K562 (cell line): Measurements from ENCODE around the gene ARMC6. TPM values are rescaled to one million over a fixed set of nuclear protein-coding genes. Genes with fewer than 3 reads are reported as not detected.

Source experiments
- ATAC-seq: fragments of 200-7000 bp; cut with Tn5 transposase; 3 replicates; pipeline ENCODE4 v1.9.1; 2020; ENCODE audit warnings: moderate library complexity
- BruUV-seq: library from RNA; stranded (reverse); fragments of 400-500 nt; replicated peaks from 2 replicates; lab custom pipeline; 2021; lab: Mats Ljungman, UMichigan
- CTCF ChIA-PET: fragments of 300-600 bp; formaldehyde crosslinking; extraction: SDS; loops from one replicate; lab custom pipeline; 2021; ENCODE audit warnings: low intra/inter-chr PET ratio; lab: Yijun Ruan, JAX
- POLR2A ChIA-PET: fragments of 300-600, 350-650 bp; sonication (Branson Sonifier 250); formaldehyde crosslinking; extraction: SDS; loops from one replicate; lab custom pipeline; 2021; ENCODE audit warnings: antibody characterized with exemption, inconsistent platforms; lab: Yijun Ruan, JAX
- DNase-seq, 4 experiments: peaks; one replicate each; pipeline versions ENCODE4 v3.0.0 to v3.0.0-alpha.2; 2011 to 2018; ENCODE audit warnings: low spot score in 3 of 4, mixed read lengths in 3 of 4; ENCODE audit errors: extremely low read depth in 1 of 4
- FAIRE-seq: peaks from 2 replicates; lab custom pipeline; 2011; peaks lifted over from hg19 to GRCh38; lab: Jason Lieb, UNC
- H2AFZ ChIP-seq: 2 replicates; pipeline ENCODE4 v1.6.0; 2011; ENCODE audit warnings: low read depth, low read length, control low read depth, inconsistent platforms
- H3K27ac ChIP-seq: fragments of 200-600 bp; 3 replicates; pipeline ENCODE4 v1.8.0; 2011; ENCODE audit warnings: low read depth, mild to moderate bottlenecking, control low read depth, inconsistent platforms, low read length, moderate library complexity, mixed read lengths; ENCODE audit errors: extremely low read depth
- H3K27me3 ChIP-seq, 2 experiments: fragments of 300-600 bp in 1 of 2; 2 replicates in 1 of 2; 3 replicates in 1 of 2; pipeline versions ENCODE4 v1.6.0 to v1.8.0; 2011; ENCODE audit warnings: inconsistent platforms in 2 of 2, low read length in 2 of 2, mild to moderate bottlenecking in 1 of 2, mixed read lengths in 1 of 2, moderate library complexity in 1 of 2; ENCODE audit not compliant: control insufficient read depth in 2 of 2, insufficient read depth in 2 of 2
- H3K36me3 ChIP-seq: fragments of 300-600 bp; 3 replicates; pipeline ENCODE4 v1.8.0; 2011; ENCODE audit warnings: mild to moderate bottlenecking, low read length, inconsistent platforms; ENCODE audit not compliant: control insufficient read depth, insufficient read depth
- H3K4me1 ChIP-seq, 2 experiments: fragments of 200-600 bp in 1 of 2; replicated peaks in 1 of 2; 2 replicates in 1 of 2; 3 replicates in 1 of 2; pipeline versions ENCODE4 v1.5.1 to v1.8.0; 2011; ENCODE audit warnings: inconsistent platforms in 2 of 2, low read length in 2 of 2, mild to moderate bottlenecking in 1 of 2, mixed read lengths in 1 of 2, moderate library complexity in 1 of 2; ENCODE audit not compliant: control insufficient read depth in 2 of 2, insufficient read depth in 2 of 2
- H3K4me2 ChIP-seq: 2 replicates; pipeline ENCODE4 v1.6.1; 2011; ENCODE audit warnings: low read length, control low read depth, inconsistent platforms, mixed read lengths; ENCODE audit not compliant: insufficient read depth
- H3K4me3 ChIP-seq: fragments of 200-600 bp; sonication (generic), shearing (Covaris generic); 2 replicates; pipeline ENCODE4 v1.5.1; 2016; ENCODE audit warnings: control low read depth, inconsistent platforms
- H3K79me2 ChIP-seq: fragments of 200-600 bp; 3 replicates; pipeline ENCODE4 v1.8.0; 2011; ENCODE audit warnings: low read length, inconsistent platforms; ENCODE audit not compliant: control insufficient read depth, insufficient read depth
- H3K9ac ChIP-seq, 2 experiments: 2 replicates each; pipeline versions ENCODE4 v1.6.0 to v1.6.1; 2011; ENCODE audit warnings: low read depth in 2 of 2, low read length in 2 of 2, control low read depth in 1 of 2, inconsistent platforms in 1 of 2, mild to moderate bottlenecking in 1 of 2, mixed read lengths in 1 of 2; ENCODE audit not compliant: insufficient read depth in 1 of 2
- H3K9me1 ChIP-seq: one replicate; pipeline ENCODE4 v1.6.0; 2011; ENCODE audit warnings: inconsistent platforms, mild to moderate bottlenecking, low read length, moderate library complexity; ENCODE audit not compliant: control insufficient read depth, insufficient read depth
- H3K9me3 ChIP-seq: replicated peaks from 2 replicates; pipeline ENCODE4 v1.5.1; 2011; ENCODE audit warnings: low read depth, low read length, inconsistent platforms; ENCODE audit not compliant: control insufficient read depth, insufficient read depth
- H4K20me1 ChIP-seq: replicated peaks from 2 replicates; pipeline ENCODE4 v1.6.1; 2011; ENCODE audit warnings: low read length, inconsistent platforms, mixed read lengths; ENCODE audit not compliant: control insufficient read depth, insufficient read depth
- CBFA2T3 ChIP-seq: fragments of 450-650 bp; IDR thresholded peaks from 2 replicates; pipeline ENCODE4 v1.6.1; 2017
- GMEB1 ChIP-seq: fragments of 250-450 bp; sonication (Bioruptor Pico); IDR thresholded peaks from 2 replicates; pipeline ENCODE4 v1.4.0; 2020; ENCODE audit warnings: mild to moderate bottlenecking
- GTF2E2 ChIP-seq: fragments of 200-800 bp; sonication (Bioruptor generic); IDR thresholded peaks from 2 replicates; pipeline ENCODE4 v1.6.1; 2016; ENCODE audit warnings: missing genetic modification characterization, missing compliant biosample characterization
- HMGN3 ChIP-seq: IDR thresholded peaks from 2 replicates; pipeline ENCODE4 v1.6.1; 2011; ENCODE audit warnings: borderline replicate concordance, low read depth, mild to moderate bottlenecking, mixed read lengths, low read length; ENCODE audit not compliant: insufficient read length; ENCODE audit errors: extremely low read depth
- HNRNPLL ChIP-seq: fragments of 200-400 bp; formaldehyde crosslinking; IDR thresholded peaks from 2 replicates; pipeline ENCODE4 v1.6.1; 2017; ENCODE audit warnings: low read length, low read depth, mild to moderate bottlenecking; ENCODE audit not compliant: poor library complexity, severe bottlenecking
- KDM2B ChIP-seq: fragments of 250-450 bp; sonication (Bioruptor Pico); IDR thresholded peaks from 2 replicates; pipeline ENCODE4 v1.8.0; 2021; ENCODE audit warnings: mild to moderate bottlenecking, moderate library complexity
- MBD2 ChIP-seq: sonication (generic); IDR thresholded peaks from 2 replicates; pipeline ENCODE4 v1.6.1; 2016; ENCODE audit warnings: low read depth, borderline replicate concordance
- MYNN ChIP-seq, 2 experiments: sonication (generic); formaldehyde crosslinking in 1 of 2; IDR thresholded peaks; 2 replicates each; pipeline versions ENCODE4 v1.5.0 to v1.6.1; 2016 to 2020; ENCODE audit warnings: antibody characterized with exemption in 1 of 2, missing genetic modification reagents in 1 of 2
- PHF20 ChIP-seq: fragments of 450-650 bp; IDR thresholded peaks from 2 replicates; pipeline ENCODE4 v1.6.1; 2018; ENCODE audit not compliant: partially characterized antibody
- POLR2A ChIP-seq: fragments of 450-650 bp; conservative IDR thresholded peaks from 2 replicates; pipeline ENCODE4 v1.6.1; 2016
- POLR2G ChIP-seq: fragments of 200-400 bp; formaldehyde crosslinking; IDR thresholded peaks from 2 replicates; pipeline ENCODE4 v1.6.1; 2017; ENCODE audit warnings: low read depth, mild to moderate bottlenecking, antibody characterized with exemption, low read length, moderate library complexity
- PRDM10 ChIP-seq: fragments of 450-650 bp; IDR thresholded peaks from 2 replicates; pipeline ENCODE4 v1.6.1; 2018; ENCODE audit not compliant: partially characterized antibody
- SUPT5H ChIP-seq: fragments of 450-650 bp; IDR thresholded peaks from 2 replicates; pipeline ENCODE4 v1.6.1; 2016
- ZBED1 ChIP-seq: IDR thresholded peaks from 2 replicates; pipeline ENCODE4 v1.6.1; 2014
- ZNF449 ChIP-seq: fragments of 250-450 bp; sonication (Bioruptor Pico); IDR thresholded peaks from 2 replicates; pipeline ENCODE4 v1.8.0; 2022; ENCODE audit warnings: moderate library complexity, mild to moderate bottlenecking, inconsistent platforms
- WGBS: fragments of 100-300 bp; shearing (Covaris generic); methylation state at CpG from one replicate; pipeline ENCODE4 v1.1.6; 2016; ENCODE audit warnings: low coverage, mixed read lengths; ENCODE audit not compliant: insufficient coverage; ENCODE audit errors: missing lambda C conversion rate; 5-methylcytosine and 5-hydroxymethylcytosine counted together
- in situ Hi-C: fragments of 300-500 bp; cut with MboI; formaldehyde crosslinking; loops from 4 replicates; pipeline ENCODE4 v1.15.0; 2018; ENCODE audit warnings: inconsistent platforms, mixed read lengths
- intact Hi-C: fragments of 100-400 bp; cut with micrococcal nuclease; formaldehyde crosslinking; loops from 2 replicates; pipeline ENCODE4 v1.14.2; 2022
- polyA plus RNA-seq, 8 experiments: library from polyadenylated mRNA; depleted of rRNA in 4 of 8; stranded (reverse) in 5 of 8; unstranded in 3 of 8; fragments of >200 nt; fragmentation: Nextera tagmentation in 2 of 8; fragmentation: Illumina TruSeq in 1 of 8; extraction: Ambion mirVana in 2 of 8; extraction: Trizol in 1 of 8; gene quantifications; 2 replicates each; pipeline versions ENCODE4 v1.2.1 to v1.2.3, GENCODE V29; 2011 to 2014; ENCODE audit warnings: inconsistent platforms in 1 of 8, missing spikeins in 1 of 8
- total RNA-seq, 7 experiments: library from RNA; depleted of rRNA in 6 of 7; stranded (reverse); fragments of >200 nt in 6 of 7; fragmentation: Illumina TruSeq in 2 of 7; extraction: Trizol in 2 of 7; gene quantifications; 2 replicates each; pipeline versions ENCODE4 v1.2.1 to v1.2.3, GENCODE V29; 2011 to 2021; ENCODE audit warnings: low replicate concordance in 1 of 7

The ARMC6 gene
- total and polyA plus RNA-seq, 9 of the 15 experiments (the other 6 are each of a cell fraction or from before 2014, with no cell fraction given), result 2.1 to 93.4 (median 63.6) TPM

DNA sequence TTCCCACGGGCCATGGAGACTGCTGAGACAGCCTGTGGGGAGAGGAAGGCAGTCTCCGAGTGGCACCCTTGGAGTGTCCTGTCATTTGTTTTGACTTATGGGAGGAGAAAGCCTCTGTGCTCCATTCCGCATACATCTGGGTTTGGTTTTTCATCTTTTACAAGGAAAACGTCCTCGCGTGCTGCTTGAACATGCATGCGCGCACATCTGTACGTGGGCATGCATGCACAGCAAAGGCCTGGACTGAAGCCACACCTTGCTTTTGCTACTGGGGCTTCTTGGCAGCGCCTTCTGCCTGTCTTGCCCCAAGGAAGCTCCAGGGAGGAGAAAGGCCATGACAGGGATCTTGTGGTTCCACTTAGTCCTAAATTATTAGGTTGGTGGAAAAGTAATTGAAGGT, 44.1 kb upstream of the ARMC6 start (continued):
- no peak for TF ChIP-seq HNRNPLL
- TF ChIP-seq, all 486 proteins: peak for 0

DNA sequence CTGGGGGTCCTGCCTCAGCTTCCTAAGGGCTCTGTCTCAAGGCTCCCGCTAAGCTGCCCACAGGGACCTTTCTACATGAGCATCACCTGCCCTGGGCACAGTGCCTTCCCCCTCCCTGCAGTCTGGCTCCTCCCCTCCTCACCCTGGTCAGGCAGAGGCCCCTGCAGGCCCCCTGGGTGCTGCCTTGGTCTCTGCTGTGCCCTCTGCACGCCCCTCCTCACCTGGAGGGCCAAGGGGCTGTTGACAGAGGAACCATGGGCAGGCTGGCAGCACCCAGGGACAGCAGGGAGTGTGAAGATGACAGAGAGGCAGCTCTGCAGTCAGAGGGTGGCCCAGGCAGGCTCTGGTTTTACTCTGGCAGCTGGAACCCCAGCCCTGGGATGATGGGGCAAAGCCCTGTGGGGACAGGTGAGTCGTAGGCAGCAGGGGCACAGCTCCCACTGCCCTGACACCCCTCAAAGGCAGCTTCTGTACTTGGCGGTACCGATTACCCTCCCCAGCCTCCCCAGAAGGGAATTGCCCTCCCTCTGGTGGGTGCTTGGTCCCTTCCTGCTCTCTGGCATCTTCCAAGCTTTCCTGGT, 43.2 kb upstream of the ARMC6 start:
- no peaks in the 10 kb centered on the region for H3K79me2 ChIP-seq
- H2AFZ ChIP-seq, result no peak overlapping the region
- no peak for DNase-seq
- peaks cover 0 to 9% of the 10 kb centered on the region in 2 experiments; a peak in 1 of 5 replicates for H3K4me1 ChIP-seq
- intact Hi-C loops (no loop called here), in situ Hi-C loops (no loop called here)
- no peak for FAIRE-seq
- H3K4me2 ChIP-seq, result no peak overlapping the region
- BruUV-seq, result no TSS peak
- no peaks in the 10 kb centered on the region for H3K9me1 ChIP-seq
- no peaks in the 10 kb centered on the region for H3K9me3 ChIP-seq
- no peak overlapping the region for H3K4me3 ChIP-seq
- no peak overlapping the region for H3K27ac ChIP-seq
- ChIA-PET CTCF (no interaction called here), POLR2A (interaction anchor here (0.6 kb wide), 2 partner anchors 100 to 124 kb away, joined by 3 read pairs; no protein-coding TSS in a partner anchor)
- ATAC-seq, result peak; percentile 17
- WGBS, result 68% methylated on average over 5 of the region's 5 CpGs
- peaks cover 0 to 3% of the 10 kb centered on the region in 2 experiments; a peak in 2 of 5 replicates for H3K27me3 ChIP-seq
- 0 out of 4 replicates have a peak overlapping the region, but pooled peaks of 1 of the 2 experiments have one; percentile 29 for H3K9ac ChIP-seq
- peaks cover 40% of the 10 kb centered on the region; the same call in 2 of the 3 replicates for H3K36me3 ChIP-seq
- peaks cover 7% of the 10 kb centered on the region; the same call in 1 of the 2 replicates for H4K20me1 ChIP-seq
- peak; percentile 38; the same call in 1 of the 2 replicates for TF ChIP-seq MYNN (IDR thresholded peaks at IDR 0.05)
- TF ChIP-seq MYNN (CRISPR knock-in tag; IDR thresholded peaks at IDR 0.05), result no peak
- TF ChIP-seq PHF20, result no peak
- TF ChIP-seq MBD2, result no peak; the same call in 1 of the 2 replicates
- no peak for TF ChIP-seq GTF2E2
- TF ChIP-seq PRDM10, result no peak
- TF ChIP-seq SUPT5H, result peak; percentile 69
- peak; percentile 46 for TF ChIP-seq HMGN3
- TF ChIP-seq CBFA2T3, result no peak
- TF ChIP-seq POLR2A, result peak; percentile 66
- TF ChIP-seq KDM2B (CRISPR knock-in tag), result no peak
- TF ChIP-seq ZBED1, result 0 out of 2 replicates have a peak, but pooled peaks have one; percentile 11
- no peak for TF ChIP-seq ZNF449 (CRISPR knock-in tag)
- TF ChIP-seq POLR2G, result peak; percentile 70
- TF ChIP-seq GMEB1 (CRISPR knock-in tag), result no peak
